Endodermal cell (in vitro differentiated cells): ENCODE data around the gene DLG2. TPM values are rescaled to one million over a fixed set of nuclear protein-coding genes. Genes with fewer than 3 reads are reported as not detected.
"Not testable (repeated sequence)": the region's sequence is repeated elsewhere in the genome, so short reads cannot be mapped to it uniquely, and the experiment has no call there.

Experiments
- DNase-seq: peaks from one replicate; pipeline ENCODE4 v3.0.0-alpha.2; 2017
- H3K27ac ChIP-seq: 2 replicates; pipeline ENCODE4 v1.5.1; 2013; ENCODE audit warnings: mild to moderate bottlenecking, low read depth, low read length, moderate library complexity
- H3K27me3 ChIP-seq: 2 replicates; pipeline ENCODE4 v1.6.1; 2013; ENCODE audit warnings: mild to moderate bottlenecking, low read length, moderate library complexity; ENCODE audit not compliant: insufficient read depth, control insufficient read depth, poor library complexity, severe bottlenecking
- H3K36me3 ChIP-seq: 2 replicates; pipeline ENCODE4 v1.7.0; 2013; ENCODE audit warnings: mild to moderate bottlenecking, low read length, moderate library complexity; ENCODE audit not compliant: control insufficient read depth, insufficient read depth
- H3K4me1 ChIP-seq: one replicate; pipeline ENCODE4 v1.7.0; 2013; ENCODE audit warnings: low read length; ENCODE audit not compliant: control insufficient read depth, insufficient read depth
- H3K4me3 ChIP-seq: 2 replicates; pipeline ENCODE4 v1.5.1; 2013; ENCODE audit warnings: mild to moderate bottlenecking, low read length, moderate library complexity
- H3K9ac ChIP-seq: 2 replicates; pipeline ENCODE4 v1.6.1; 2013; ENCODE audit warnings: mild to moderate bottlenecking, low read length, moderate library complexity; ENCODE audit not compliant: poor library complexity, severe bottlenecking; ENCODE audit errors: extremely low read depth
- H3K9me3 ChIP-seq: 2 replicates; pipeline ENCODE4 v1.6.1; 2013; ENCODE audit warnings: mild to moderate bottlenecking, low read length, moderate library complexity; ENCODE audit not compliant: control insufficient read depth
- H3K27ac Mint-ChIP-seq: 2 replicates; pipeline ENCODE4 v1.8.0; 2020; ENCODE audit warnings: mixed read lengths
- H3K27me3 Mint-ChIP-seq: 2 replicates; pipeline ENCODE4 v1.8.0; 2021; ENCODE audit warnings: mild to moderate bottlenecking, mixed read lengths; ENCODE audit not compliant: insufficient read depth
- H3K36me3 Mint-ChIP-seq: 2 replicates; pipeline ENCODE4 v1.8.0; 2020; ENCODE audit warnings: low read depth, mixed read lengths
- H3K4me1 Mint-ChIP-seq: 2 replicates; pipeline ENCODE4 v1.8.0; 2020; ENCODE audit warnings: mixed read lengths
- H3K4me3 Mint-ChIP-seq: 2 replicates; pipeline ENCODE4 v1.8.0; 2020; ENCODE audit warnings: mild to moderate bottlenecking, moderate library complexity, mixed read lengths
- H3K9me3 Mint-ChIP-seq: 2 replicates; pipeline ENCODE4 v1.8.0; 2020; ENCODE audit warnings: mild to moderate bottlenecking, mixed read lengths
- WGBS, 2 experiments: methylation state at CpG; one replicate each; pipeline versions ENCODE4 v1.1.5 to v1.1.7; 2013; ENCODE audit warnings: missing lambda C conversion rate in 2 of 2, mixed read lengths in 1 of 2; ENCODE audit not compliant: insufficient coverage in 1 of 2, insufficient read length in 1 of 2; 5-methylcytosine and 5-hydroxymethylcytosine counted together
- total RNA-seq, 2 donors: library from RNA; stranded (reverse); fragmentation: NEBNext Ultra II Directional in 1 of 2; extraction: Animal tissue kit (Norgen Biotek cat#: 25700) in 1 of 2; gene quantifications; 2 replicates in 1 of 2; 3 replicates in 1 of 2; pipeline ENCODE4 v1.2.1, GENCODE V29; 2021
- TF ChIP-seq, protein P1 (sequence below): fragments of 200-600 bp; sonication (generic); conservative IDR thresholded peaks from 2 replicates; pipeline ENCODE4 v1.5.0; 2021; ENCODE audit warnings: antibody characterized with exemption, mild to moderate bottlenecking

DLG2 gene
- total RNA-seq, 2 donors from 2014 or later = 9.6 to 10.6 TPM

- H3K27ac Mint-ChIP-seq = no peak overlapping the region
- H3K27me3 ChIP-seq = peaks cover 32% of the 10 kb centered on the region
- no peak overlapping the region for H3K9ac ChIP-seq
- H3K9me3 ChIP-seq = no peaks in the 10 kb centered on the region
- no peak for DNase-seq
- no peak overlapping the region for H3K4me3 Mint-ChIP-seq
- TF ChIP-seq, protein P1, sequence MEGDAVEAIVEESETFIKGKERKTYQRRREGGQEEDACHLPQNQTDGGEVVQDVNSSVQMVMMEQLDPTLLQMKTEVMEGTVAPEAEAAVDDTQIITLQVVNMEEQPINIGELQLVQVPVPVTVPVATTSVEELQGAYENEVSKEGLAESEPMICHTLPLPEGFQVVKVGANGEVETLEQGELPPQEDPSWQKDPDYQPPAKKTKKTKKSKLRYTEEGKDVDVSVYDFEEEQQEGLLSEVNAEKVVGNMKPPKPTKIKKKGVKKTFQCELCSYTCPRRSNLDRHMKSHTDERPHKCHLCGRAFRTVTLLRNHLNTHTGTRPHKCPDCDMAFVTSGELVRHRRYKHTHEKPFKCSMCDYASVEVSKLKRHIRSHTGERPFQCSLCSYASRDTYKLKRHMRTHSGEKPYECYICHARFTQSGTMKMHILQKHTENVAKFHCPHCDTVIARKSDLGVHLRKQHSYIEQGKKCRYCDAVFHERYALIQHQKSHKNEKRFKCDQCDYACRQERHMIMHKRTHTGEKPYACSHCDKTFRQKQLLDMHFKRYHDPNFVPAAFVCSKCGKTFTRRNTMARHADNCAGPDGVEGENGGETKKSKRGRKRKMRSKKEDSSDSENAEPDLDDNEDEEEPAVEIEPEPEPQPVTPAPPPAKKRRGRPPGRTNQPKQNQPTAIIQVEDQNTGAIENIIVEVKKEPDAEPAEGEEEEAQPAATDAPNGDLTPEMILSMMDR = no peak
- peaks cover 39% of the 10 kb centered on the region for H3K27me3 Mint-ChIP-seq
- no peak overlapping the region for H3K4me3 ChIP-seq
- H3K9me3 Mint-ChIP-seq = no peaks in the 10 kb centered on the region
- peaks cover 14% of the 10 kb centered on the region for H3K4me1 Mint-ChIP-seq
- H3K4me1 ChIP-seq = no peaks in the 10 kb centered on the region
- H3K36me3 ChIP-seq = no peaks in the 10 kb centered on the region
- no peak overlapping the region for H3K27ac ChIP-seq
- WGBS, 2 experiments = 65% methylated on average over 1 of the region's 1 CpG; no CpG with 5 or more reads in 1 of the 2 experiments
- no peaks in the 10 kb centered on the region for H3K36me3 Mint-ChIP-seq
Observed at GRCh38 chr11:85118151-85118550, 509.0 kb downstream of the DLG2 start.

- DNase-seq = no peak
- Histone ChIP-seq H3K9me3 (no peaks in the 10 kb centered on the region), H3K9ac (no peak overlapping the region), H3K27ac (no peak overlapping the region), H3K36me3 (no peaks in the 10 kb centered on the region), H3K4me3 (no peak overlapping the region), H3K27me3 (peaks cover 34% of the 10 kb centered on the region), H3K4me1 (no peaks in the 10 kb centered on the region)
- Mint-ChIP-seq H3K4me1 (peaks cover 13% of the 10 kb centered on the region), H3K27me3 (peaks cover 49% of the 10 kb centered on the region), H3K27ac (no peak overlapping the region), H3K36me3 (no peaks in the 10 kb centered on the region), H3K4me3 (no peak overlapping the region), H3K9me3 (no peaks in the 10 kb centered on the region)
- 55 to 75% methylated on average over 2 of the region's 2 CpGs for WGBS, 2 experiments
- TF ChIP-seq, protein P1 = no peak
Observed at GRCh38 chr11:85115798-85116197, 511.3 kb downstream of the DLG2 start.

- Histone ChIP-seq H3K4me3 (no peak overlapping the region), H3K36me3 (no peaks in the 10 kb centered on the region), H3K27me3 (peaks cover 34% of the 10 kb centered on the region), H3K27ac (no peak overlapping the region), H3K4me1 (no peaks in the 10 kb centered on the region), H3K9me3 (no peaks in the 10 kb centered on the region), H3K9ac (no peak overlapping the region)
- no peaks in the 10 kb centered on the region for H3K36me3 Mint-ChIP-seq
- no peak overlapping the region for H3K4me3 Mint-ChIP-seq
- peaks cover 16% of the 10 kb centered on the region for H3K4me1 Mint-ChIP-seq
- no peak overlapping the region for H3K27ac Mint-ChIP-seq
- H3K9me3 Mint-ChIP-seq = no peaks in the 10 kb centered on the region
- DNase-seq = no peak
- H3K27me3 Mint-ChIP-seq = peaks cover 53% of the 10 kb centered on the region
- WGBS, 2 experiments = no CpG with 5 or more reads among the region's 2 CpGs
- TF ChIP-seq, protein P1 = no peak
Observed at GRCh38 chr11:85114786-85115185, 512.4 kb downstream of the DLG2 start.

GRCh38 chr11:85110246-85110645, 516.9 kb downstream of the DLG2 start:
- peaks cover 21% of the 10 kb centered on the region for H3K27me3 ChIP-seq
- H3K4me3 ChIP-seq, H3K4me3 Mint-ChIP-seq, DNase-seq, H3K9me3 ChIP-seq, H3K4me1 ChIP-seq, H3K4me1 Mint-ChIP-seq, H3K27ac Mint-ChIP-seq, H3K9ac ChIP-seq, H3K36me3 Mint-ChIP-seq, H3K27ac ChIP-seq, H3K36me3 ChIP-seq, H3K9me3 Mint-ChIP-seq: not testable (repeated sequence)
- WGBS, 2 experiments = 88 to 100% methylated on average over 1 of the region's 1 CpG
- peaks cover 33% of the 10 kb centered on the region for H3K27me3 Mint-ChIP-seq
